SIG-M5 treated with dmso at 0.1 percent for 504 hours (cell line): ENCODE data around the gene IL26.

Source experiments
- DNase-seq: peaks from one replicate; lab custom pipeline; 2025; ENCODE audit not compliant: unreplicated experiment; lab: John Stamatoyannopoulos, UW

IL26 gene

GRCh38 chr12:68159681-68160304 lies 65.8 kb downstream of the IL26 start, which contains the start of gene IFNG:
TSS of gene IFNG (minus strand) at chr12:68159740. CDS start at chr12:68159615, 125 bp downstream.
- no peak for DNase-seq

DNA sequence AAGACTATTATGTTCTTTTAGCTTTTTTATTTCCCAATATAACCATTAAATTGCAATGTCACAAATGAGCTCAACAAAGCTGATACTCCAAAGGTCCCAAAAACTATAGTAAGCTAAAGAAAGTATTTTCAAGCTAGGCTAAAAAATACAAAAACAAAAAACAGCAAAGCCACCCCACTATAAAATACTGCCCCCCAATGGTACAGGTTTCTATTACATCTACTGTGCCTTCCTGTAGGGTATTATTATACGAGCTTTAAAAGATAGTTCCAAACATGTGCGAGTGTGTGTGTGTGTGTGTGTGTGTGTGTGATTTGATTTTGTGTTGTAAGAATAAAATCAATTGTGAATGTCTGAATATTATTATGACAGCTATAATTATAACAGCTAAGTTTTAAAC lies 67.2 kb downstream of the IL26 start:
- DNase-seq = peak; percentile 47

DNA sequence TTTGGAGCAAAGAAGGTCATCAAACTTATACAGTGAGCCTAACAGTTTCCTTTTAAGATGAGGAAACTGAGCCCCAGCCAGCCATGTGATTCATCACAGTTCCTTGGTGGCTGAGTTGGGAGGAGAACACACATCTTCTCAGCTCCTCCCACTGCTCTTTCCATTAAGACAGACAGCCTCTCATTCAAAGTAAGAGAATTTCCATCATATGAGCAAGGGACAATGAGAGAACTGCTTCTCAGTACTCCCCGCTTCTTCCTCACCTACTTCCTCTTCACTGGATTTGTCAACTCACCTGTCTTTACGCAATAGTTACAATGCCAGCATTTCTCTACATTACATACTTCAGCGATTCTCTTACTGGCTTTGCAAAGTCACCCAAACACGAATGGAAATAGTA lies 68.2 kb downstream of the IL26 start:
- no peak for DNase-seq

GRCh38 chr12:68156636-68157035 lies 69.0 kb downstream of the IL26 start:
- no peak for DNase-seq

GRCh38 chr12:68154779-68155178 lies 70.8 kb downstream of the IL26 start:
- no peak for DNase-seq
